Temporal lobe (tissue), 1 donor: ENCODE data around the gene AADAC. TPM values are rescaled to one million over a fixed set of nuclear protein-coding genes. Genes with fewer than 3 reads are reported as not detected.

Experiments used
- total RNA-seq: library from RNA; depleted of rRNA; stranded (reverse); fragments of >200 nt; gene quantifications from one replicate; pipeline ENCODE4 v1.2.3, GENCODE V29; 2014

The AADAC gene
- total RNA-seq, 1 donor from 2014 or later, result not detected

Other genes with a start within 250 kb of the AADAC start
- gene AADACL2, start 80.2 kb upstream of the AADAC start, total RNA-seq, result not detected
- 0.25 TPM for gene SUCNR1, start 59.5 kb downstream of the AADAC start, total RNA-seq